Keratinocyte (primary cell): ENCODE data around the gene PCCA. TPM values are rescaled to one million over a fixed set of nuclear protein-coding genes. Genes with fewer than 3 reads are reported as not detected.

Source experiments
- DNase-seq: peaks from one replicate; pipeline ENCODE4 v3.0.0-alpha.2; 2011; ENCODE audit warnings: low read depth, missing footprints, low spot score
- FAIRE-seq: peaks from 2 replicates; lab custom pipeline; 2011; peaks lifted over from hg19 to GRCh38; lab: Jason Lieb, UNC
- H2AFZ ChIP-seq: 2 replicates; pipeline ENCODE4 v1.6.0; 2012; ENCODE audit warnings: low read length, control low read depth, inconsistent platforms; ENCODE audit not compliant: control insufficient read depth
- H3K27ac ChIP-seq: 2 replicates; pipeline ENCODE4 v1.5.1; 2011; ENCODE audit warnings: low read length; ENCODE audit not compliant: control insufficient read depth, insufficient read depth
- H3K27me3 ChIP-seq: 3 replicates; pipeline ENCODE4 v1.6.0; 2011; ENCODE audit warnings: low read length; ENCODE audit not compliant: control insufficient read depth, insufficient read depth; ENCODE audit errors: extremely low read depth
- H3K36me3 ChIP-seq, 2 experiments: 2 replicates in 1 of 2; 3 replicates in 1 of 2; pipeline ENCODE4 v1.5.1; 2011; ENCODE audit warnings: low read length in 2 of 2, mild to moderate bottlenecking in 1 of 2; ENCODE audit not compliant: control insufficient read depth in 2 of 2, insufficient read depth in 2 of 2; ENCODE audit errors: extremely low read depth in 1 of 2
- H3K4me1 ChIP-seq: 3 replicates; pipeline ENCODE4 v1.5.1; 2011; ENCODE audit warnings: low read length; ENCODE audit not compliant: control insufficient read depth, insufficient read depth; ENCODE audit errors: extremely low read depth
- H3K4me2 ChIP-seq: 3 replicates; pipeline ENCODE4 v1.6.0; 2011; ENCODE audit warnings: low read depth, low read length; ENCODE audit not compliant: control insufficient read depth, insufficient read depth; ENCODE audit errors: extremely low read depth
- H3K4me3 ChIP-seq, 3 experiments: fragments of 200-600 bp in 1 of 3; sonication (generic) in 1 of 3; 2 replicates in 2 of 3; 3 replicates in 1 of 3; pipeline ENCODE4 v1.5.1; 2011 to 2016; ENCODE audit warnings: low read length in 3 of 3, mild to moderate bottlenecking in 3 of 3, control low read depth in 2 of 3, inconsistent platforms in 1 of 3, low read depth in 1 of 3, mixed read lengths in 1 of 3, mixed run types in 1 of 3, moderate library complexity in 1 of 3; ENCODE audit not compliant: control insufficient read depth in 2 of 3, insufficient read depth in 2 of 3; ENCODE audit errors: extremely low read depth in 1 of 3
- H3K79me2 ChIP-seq: 2 replicates; pipeline ENCODE4 v1.6.0; 2012; ENCODE audit warnings: low read length; ENCODE audit not compliant: control insufficient read depth, insufficient read depth
- H3K9ac ChIP-seq: 3 replicates; pipeline ENCODE4 v1.6.0; 2011; ENCODE audit warnings: low read length; ENCODE audit not compliant: control insufficient read depth, insufficient read depth; ENCODE audit errors: extremely low read depth
- H3K9me1 ChIP-seq: 3 replicates; pipeline ENCODE4 v1.6.0; 2011; ENCODE audit warnings: low read length; ENCODE audit not compliant: control insufficient read depth, insufficient read depth; ENCODE audit errors: extremely low read depth
- H3K9me3 ChIP-seq: 2 replicates; pipeline ENCODE4 v1.5.1; 2012; ENCODE audit warnings: low read depth, low read length; ENCODE audit not compliant: control insufficient read depth
- H4K20me1 ChIP-seq: 3 replicates; pipeline ENCODE4 v1.6.0; 2011; ENCODE audit warnings: low read length; ENCODE audit not compliant: control insufficient read depth, insufficient read depth; ENCODE audit errors: extremely low read depth
- EZH2 ChIP-seq: IDR thresholded peaks from one replicate; pipeline ENCODE4 v1.6.1; 2012; ENCODE audit warnings: inconsistent platforms, mild to moderate bottlenecking, low read length, moderate library complexity
- dilution Hi-C: fragments of 300-500 bp; cut with MboI; formaldehyde crosslinking; loops from one replicate; pipeline ENCODE4 v1.7.0; 2020; ENCODE audit warnings: low sequenced_read_pairs; ENCODE audit not compliant: extremely low pct_ligation_motif_present
- polyA plus RNA-seq, 5 experiments: library from polyadenylated mRNA; depleted of rRNA in 3 of 5; stranded (reverse) in 3 of 5; stranded (forward) in 1 of 5; unstranded in 1 of 5; fragments of >200 nt; gene quantifications; 1 replicate in 1 of 5; 2 replicates in 3 of 5; 3 replicates in 1 of 5; pipeline versions ENCODE4 v1.2.1 to v1.2.3, GENCODE V29; 2011 to 2012; ENCODE audit warnings: missing spikeins in 2 of 5, low read depth in 1 of 5, low replicate concordance in 1 of 5
- TF ChIP-seq, protein P1 (sequence below), 3 experiments: IDR thresholded peaks in 1 of 3; conservative IDR thresholded peaks in 1 of 3; optimal IDR thresholded peaks in 1 of 3; 2 replicates in 2 of 3; 3 replicates in 1 of 3; pipeline versions ENCODE3 to v1.5.1; 2011; ENCODE audit warnings: low read length in 3 of 3, mild to moderate bottlenecking in 3 of 3, moderate library complexity in 2 of 3, control low read depth in 1 of 3, inconsistent platforms in 1 of 3; ENCODE audit not compliant: insufficient read depth in 2 of 3; ENCODE audit errors: extremely low read depth in 1 of 3

PCCA gene
- polyA plus RNA-seq, 1 donor (not counting 4 experiments of a cell fraction or from before 2014, with no cell fraction given): 8.1 TPM

DNA sequence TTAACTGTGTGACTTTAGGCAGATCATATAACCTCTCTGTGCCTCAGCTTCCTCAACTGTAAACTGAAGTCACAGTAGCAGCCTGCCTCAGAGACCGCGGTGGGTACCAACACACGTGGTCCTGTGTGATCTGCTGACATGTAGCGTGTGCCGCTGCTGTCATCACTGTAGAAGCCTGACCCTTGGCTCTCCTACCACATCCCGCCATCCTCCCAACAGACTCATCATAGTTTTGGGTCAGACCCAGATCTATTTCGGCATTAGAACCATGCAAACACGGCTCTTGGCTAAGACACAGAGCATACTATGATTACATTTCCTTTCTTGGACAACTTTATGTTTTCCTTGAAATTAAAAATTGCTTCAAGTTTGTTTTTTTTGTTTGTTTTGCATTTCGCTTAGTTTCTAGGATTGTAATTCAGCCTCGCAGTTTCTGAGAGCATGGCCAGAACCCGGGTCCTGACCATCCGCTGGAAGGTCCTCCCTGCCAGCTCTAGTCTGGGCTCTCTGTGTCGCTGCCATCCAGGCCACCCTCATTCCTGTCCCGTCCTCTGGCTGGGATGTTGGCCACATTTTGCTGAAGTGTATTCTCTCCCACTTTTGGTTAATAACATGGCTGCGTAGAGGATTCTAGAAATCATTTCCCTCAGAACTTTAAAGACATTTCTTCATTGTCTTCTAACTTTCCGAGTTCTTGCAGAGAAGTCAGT is 446.7 kb downstream of the PCCA start:
- Histone ChIP-seq H2AFZ (no peak overlapping the region), H3K9me3 (no peaks in the 10 kb centered on the region), H3K4me2 (no peak overlapping the region), H3K4me1 (no peaks in the 10 kb centered on the region), H4K20me1 (no peaks in the 10 kb centered on the region), H3K9me1 (no peaks in the 10 kb centered on the region), H3K9ac (no peak overlapping the region), H3K27ac (no peak overlapping the region), H3K27me3 (no peaks in the 10 kb centered on the region), H3K79me2 (no peaks in the 10 kb centered on the region), H3K4me3 (no peak overlapping the region), H3K36me3 (no peaks in the 10 kb centered on the region)
- dilution Hi-C loops: no loop called here
- no peak for DNase-seq
- FAIRE-seq: no peak
- TF ChIP-seq, protein P1, sequence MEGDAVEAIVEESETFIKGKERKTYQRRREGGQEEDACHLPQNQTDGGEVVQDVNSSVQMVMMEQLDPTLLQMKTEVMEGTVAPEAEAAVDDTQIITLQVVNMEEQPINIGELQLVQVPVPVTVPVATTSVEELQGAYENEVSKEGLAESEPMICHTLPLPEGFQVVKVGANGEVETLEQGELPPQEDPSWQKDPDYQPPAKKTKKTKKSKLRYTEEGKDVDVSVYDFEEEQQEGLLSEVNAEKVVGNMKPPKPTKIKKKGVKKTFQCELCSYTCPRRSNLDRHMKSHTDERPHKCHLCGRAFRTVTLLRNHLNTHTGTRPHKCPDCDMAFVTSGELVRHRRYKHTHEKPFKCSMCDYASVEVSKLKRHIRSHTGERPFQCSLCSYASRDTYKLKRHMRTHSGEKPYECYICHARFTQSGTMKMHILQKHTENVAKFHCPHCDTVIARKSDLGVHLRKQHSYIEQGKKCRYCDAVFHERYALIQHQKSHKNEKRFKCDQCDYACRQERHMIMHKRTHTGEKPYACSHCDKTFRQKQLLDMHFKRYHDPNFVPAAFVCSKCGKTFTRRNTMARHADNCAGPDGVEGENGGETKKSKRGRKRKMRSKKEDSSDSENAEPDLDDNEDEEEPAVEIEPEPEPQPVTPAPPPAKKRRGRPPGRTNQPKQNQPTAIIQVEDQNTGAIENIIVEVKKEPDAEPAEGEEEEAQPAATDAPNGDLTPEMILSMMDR (optimal IDR thresholded peaks at IDR 0.05 in 1 of 3, IDR thresholded peaks at IDR 0.05 in 1 of 3, conservative IDR thresholded peaks at IDR 0.05 in 1 of 3; ENCODE audit: extremely low read depth in 1 of 3, insufficient read depth in 2 of 3, low read length in 3 of 3): no peak
- no peak for TF ChIP-seq EZH2

DNA sequence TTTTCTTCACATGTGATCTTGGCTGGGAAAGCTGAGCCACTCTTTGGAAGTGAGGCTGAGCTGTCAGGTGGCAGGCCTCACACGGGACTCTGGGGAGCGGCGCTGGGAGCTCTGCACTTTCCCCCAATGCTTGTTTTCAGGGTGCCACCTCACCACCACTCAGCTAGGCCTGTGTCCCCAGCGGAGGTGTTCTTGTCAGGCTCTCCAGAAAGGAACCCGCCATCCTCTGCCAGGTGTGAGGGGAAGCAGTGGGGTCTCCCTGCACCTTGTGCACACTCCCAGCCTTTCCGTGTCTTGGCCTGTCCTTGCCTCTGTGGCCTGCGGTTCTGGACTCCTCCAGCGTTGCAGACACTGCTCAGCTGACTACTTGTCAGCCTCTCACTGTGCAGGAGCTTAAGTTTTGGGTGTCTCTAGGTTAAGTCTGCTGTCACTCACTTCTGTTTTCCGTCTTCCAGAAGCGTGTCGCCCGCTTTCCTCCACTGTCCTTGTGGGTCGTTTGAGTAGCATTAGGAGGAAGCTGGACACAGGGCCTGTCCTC is 447.8 kb downstream of the PCCA start:
- Histone ChIP-seq H3K9me1 (no peaks in the 10 kb centered on the region), H3K4me3 (no peak overlapping the region), H3K9me3 (no peaks in the 10 kb centered on the region), H3K79me2 (no peaks in the 10 kb centered on the region), H3K4me2 (no peak overlapping the region), H2AFZ (no peak overlapping the region), H4K20me1 (no peaks in the 10 kb centered on the region), H3K27me3 (no peaks in the 10 kb centered on the region), H3K27ac (no peak overlapping the region), H3K9ac (no peak overlapping the region), H3K36me3 (no peaks in the 10 kb centered on the region), H3K4me1 (peaks cover under 1% of the 10 kb centered on the region)
- DNase-seq (no peak), FAIRE-seq (no peak)
- dilution Hi-C loops: no loop called here
- TF ChIP-seq, protein P1 (optimal IDR thresholded peaks at IDR 0.05 in 1 of 3, IDR thresholded peaks at IDR 0.05 in 1 of 3, conservative IDR thresholded peaks at IDR 0.05 in 1 of 3; ENCODE audit: extremely low read depth in 1 of 3, insufficient read depth in 2 of 3, low read length in 3 of 3): no peak
- TF ChIP-seq EZH2: no peak
